Measurements from ENCODE around the gene RETREG3.

RETREG3 gene

DNA sequence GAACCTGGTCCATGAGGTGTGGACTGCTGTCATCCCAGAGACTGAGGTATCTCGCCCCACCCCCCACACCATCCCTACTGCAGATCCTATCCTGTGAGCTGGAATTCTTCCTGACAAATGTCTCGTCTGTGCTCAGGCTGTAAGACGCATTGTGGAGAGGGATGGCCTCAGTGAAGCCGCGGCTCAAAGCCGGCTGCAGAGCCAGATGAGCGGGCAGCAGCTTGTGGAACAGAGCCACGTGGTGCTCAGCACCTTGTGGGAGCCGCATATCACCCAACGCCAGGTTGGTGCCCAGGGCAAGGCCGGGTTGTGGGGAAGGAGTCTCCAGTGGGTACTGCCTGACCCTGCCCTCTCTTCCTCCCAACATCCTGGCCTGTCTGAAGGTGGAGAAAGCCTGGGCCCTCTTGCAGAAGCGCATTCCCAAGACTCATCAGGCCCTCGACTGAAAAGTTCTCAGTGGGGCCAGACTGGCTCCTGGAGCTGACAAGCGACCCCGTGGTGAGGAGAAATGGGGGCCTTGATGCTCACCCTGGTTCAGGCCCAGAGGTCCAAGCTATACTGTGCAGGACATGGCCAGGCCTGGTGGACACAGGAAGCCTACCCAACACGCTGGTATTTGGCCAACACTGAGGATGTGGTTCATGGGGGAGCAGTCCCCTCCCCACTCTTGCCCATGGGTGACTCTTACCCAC lies 43.5 kb downstream of the RETREG3 start:
- Histone ChIP-seq H3K79me2 (ENCODE audit: control insufficient read depth, low read length) (peaks cover 68% of the 10 kb centered on the region), H3K36me3 (ENCODE audit: control insufficient read depth, low read length) (peaks cover 76% of the 10 kb centered on the region)

DNA sequence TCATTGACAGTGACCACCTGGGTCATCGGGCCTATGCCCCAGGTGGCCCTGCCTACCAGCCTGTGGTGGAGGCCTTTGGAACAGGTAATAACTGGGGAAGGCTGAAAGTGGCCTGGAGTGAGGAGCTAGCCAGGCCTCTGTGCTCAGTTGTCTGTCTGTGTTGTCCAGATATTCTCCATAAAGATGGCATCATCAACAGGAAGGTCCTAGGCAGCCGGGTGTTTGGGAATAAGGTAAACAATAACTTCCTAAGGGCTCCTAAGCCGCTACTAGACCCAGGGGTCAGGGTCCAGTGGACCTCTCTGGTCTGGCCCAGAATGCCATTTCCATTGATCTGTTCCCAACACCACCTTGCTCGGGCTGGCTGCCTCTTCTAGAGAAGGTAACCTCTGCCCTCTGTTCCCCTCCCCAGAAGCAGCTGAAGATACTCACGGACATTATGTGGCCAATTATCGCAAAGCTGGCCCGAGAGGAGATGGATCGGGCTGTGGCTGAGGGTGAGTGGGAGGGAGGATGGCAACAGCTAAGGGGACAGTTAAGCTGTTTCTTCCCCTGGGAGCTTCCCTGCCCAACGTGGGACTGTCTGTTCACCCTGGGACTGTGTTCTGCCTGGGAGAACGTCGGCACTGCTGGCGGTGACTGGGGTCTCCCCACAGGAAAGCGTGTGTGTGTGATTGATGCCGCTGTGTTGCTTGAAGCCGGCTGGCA lies 44.2 kb downstream of the RETREG3 start:
- Histone ChIP-seq H3K9me3 (ENCODE audit: control insufficient read depth, insufficient read depth, low read length) (no peaks in the 10 kb centered on the region), H3F3A (ENCODE audit: control insufficient read depth, insufficient read depth) (peaks cover 4% of the 10 kb centered on the region; the same call in 1 of the 2 replicates), H3K9me2 (replicated peaks; ENCODE audit: control insufficient read depth, low read length) (no peaks in the 10 kb centered on the region), H3K4me3 (ENCODE audit: low read length) (no peak overlapping the region), H3K27ac (ENCODE audit: low read depth, low read length) (no peak overlapping the region), H3K27me3 (ENCODE audit: control insufficient read depth, low read length) (no peaks in the 10 kb centered on the region), H3K4me1 (ENCODE audit: control insufficient read depth, low read length) (peaks cover 33% of the 10 kb centered on the region), H4K20me1 (ENCODE audit: control insufficient read depth, insufficient read depth, low read depth, low read length) (no peaks in the 10 kb centered on the region), H3K36me3 (ENCODE audit: control insufficient read depth, low read length) (peaks cover 69% of the 10 kb centered on the region), H3K4me2 (ENCODE audit: low read length) (no peak overlapping the region), H3K79me2 (ENCODE audit: control insufficient read depth, low read length) (peaks cover 64% of the 10 kb centered on the region)
- TF ChIP-seq EZH2phosphoT487 (IDR thresholded peaks at IDR 0.05; ENCODE audit: borderline replicate concordance, low read length) (no peak), CTCF (IDR thresholded peaks at IDR 0.05; ENCODE audit: low read depth, low read length, poor library complexity, severe bottlenecking) (no peak)

More for the DNA sequence above, 43.5 kb downstream of the RETREG3 start:
- no peaks in the 10 kb centered on the region for H4K20me1 ChIP-seq (ENCODE audit: control insufficient read depth, insufficient read depth, low read depth, low read length)
- H3F3A ChIP-seq (ENCODE audit: control insufficient read depth, insufficient read depth) = peaks cover 4% of the 10 kb centered on the region
- H3K9me2 ChIP-seq (replicated peaks; ENCODE audit: control insufficient read depth, low read length) = no peaks in the 10 kb centered on the region
- no peaks in the 10 kb centered on the region for H3K27me3 ChIP-seq (ENCODE audit: control insufficient read depth, low read length)
- H3K4me2 ChIP-seq (ENCODE audit: low read length) = no peak overlapping the region
- H3K27ac ChIP-seq (ENCODE audit: low read depth, low read length) = no peak overlapping the region
- TF ChIP-seq EZH2phosphoT487 (IDR thresholded peaks at IDR 0.05; ENCODE audit: borderline replicate concordance, low read length) (no peak), CTCF (IDR thresholded peaks at IDR 0.05; ENCODE audit: low read depth, low read length, poor library complexity, severe bottlenecking) (no peak)
- peaks cover 33% of the 10 kb centered on the region for H3K4me1 ChIP-seq (ENCODE audit: control insufficient read depth, low read length)
- no peak overlapping the region for H3K4me3 ChIP-seq (ENCODE audit: low read length)
- no peaks in the 10 kb centered on the region for H3K9me3 ChIP-seq (ENCODE audit: control insufficient read depth, insufficient read depth, low read length)

DNA sequence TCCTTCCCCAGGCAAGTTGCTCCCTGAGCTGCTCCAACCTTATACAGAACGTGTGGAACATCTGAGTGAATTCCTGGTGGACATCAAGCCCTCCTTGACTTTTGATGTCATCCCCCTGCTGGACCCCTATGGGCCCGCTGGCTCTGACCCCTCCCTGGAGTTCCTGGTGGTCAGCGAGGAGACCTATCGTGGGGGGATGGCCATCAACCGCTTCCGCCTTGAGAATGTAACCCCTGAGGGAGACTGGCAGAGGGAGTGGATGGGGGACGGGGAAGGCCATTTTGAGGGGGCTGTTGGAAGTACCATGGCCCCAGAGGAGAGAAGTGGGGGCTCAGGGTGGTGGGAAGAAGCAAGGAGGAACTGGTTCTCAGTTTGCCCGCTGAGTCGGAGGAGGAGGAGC lies 45.2 kb downstream of the RETREG3 start:
- Histone ChIP-seq H3K27ac (ENCODE audit: low read depth, low read length) (no peak overlapping the region), H3K9me3 (ENCODE audit: control insufficient read depth, insufficient read depth, low read length) (no peaks in the 10 kb centered on the region), H4K20me1 (ENCODE audit: control insufficient read depth, insufficient read depth, low read depth, low read length) (no peaks in the 10 kb centered on the region), H3K4me2 (ENCODE audit: low read length) (peak overlapping the region; percentile 73), H3F3A (ENCODE audit: control insufficient read depth, insufficient read depth) (peaks cover 4% of the 10 kb centered on the region; the same call in 1 of the 2 replicates), H3K4me3 (ENCODE audit: low read length) (peak overlapping the region; percentile 88), H3K9me2 (replicated peaks; ENCODE audit: control insufficient read depth, low read length) (no peaks in the 10 kb centered on the region), H3K79me2 (ENCODE audit: control insufficient read depth, low read length) (peaks cover 56% of the 10 kb centered on the region), H3K36me3 (ENCODE audit: control insufficient read depth, low read length) (peaks cover 58% of the 10 kb centered on the region), H3K4me1 (ENCODE audit: control insufficient read depth, low read length) (peaks cover 33% of the 10 kb centered on the region), H3K27me3 (ENCODE audit: control insufficient read depth, low read length) (no peaks in the 10 kb centered on the region)
- TF ChIP-seq CTCF (IDR thresholded peaks at IDR 0.05; ENCODE audit: low read depth, low read length, poor library complexity, severe bottlenecking) = no peak
- no peak for TF ChIP-seq EZH2phosphoT487 (IDR thresholded peaks at IDR 0.05; ENCODE audit: borderline replicate concordance, low read length)
